Measurements from ENCODE around the gene IMMT. TPM values are rescaled to one million over a fixed set of nuclear protein-coding genes. Genes with fewer than 3 reads are reported as not detected.
"Not testable (repeated sequence)": the region's sequence is repeated elsewhere in the genome, so short reads cannot be mapped to it uniquely, and the experiment has no call there.

Gene IMMT
- total RNA-seq: 100 to 1,000 TPM in 2 of 8 experiments, 10 to 100 TPM in 6; 55.7 to 137 (median 72.7) TPM

- H3K4me3 ChIP-seq: peak within 1 kb of the TSS; percentile 85 to 99 (median 94)
- H3K4me1 ChIP-seq (replicated peaks in 1 of 2): peaks cover 15 to 16% of the 10 kb centered on the region in 2 donors
- ATAC-seq (replicated peaks in 6 of 8): peak; percentile 86 to 94 (median 92)
- in situ Hi-C loops (cut with MboI; ENCODE audit: low pct_unique_long_range_greater_than_20kb in 2 of 9, low sequenced_read_pairs in 9 of 9, unreplicated experiment in 9 of 9): no loop called here
- 0 to 10% (median 0%) methylated on average over 1 to 25 of the region's 74 CpGs for WGBS, 10 experiments
- H3K27ac ChIP-seq: peak within 1 kb of the TSS; percentile 95 to 98
Observed at GRCh38 chr2:86195055-86195807, at the start of gene IMMT. Gene IMMT, minus strand, starts transcription at chr2:86195462. Its CDS starts 80 bp downstream, at chr2:86195382.

GRCh38 chr2:86244781-86245180 is 49.5 kb upstream of the IMMT start:
- WGBS, 10 experiments: 50 to 100% (median 93%) methylated on average over 1 to 2 of the region's 5 CpGs; no CpG with 5 or more reads in 4 of the 10 experiments
- H3K27ac ChIP-seq; ATAC-seq (replicated peaks in 6 of 8); H3K4me1 ChIP-seq (replicated peaks in 1 of 2); H3K4me3 ChIP-seq: not testable (repeated sequence)
- in situ Hi-C loops (cut with MboI; ENCODE audit: low pct_unique_long_range_greater_than_20kb in 2 of 9, low sequenced_read_pairs in 9 of 9, unreplicated experiment in 9 of 9): loop anchor here in 2 of 9 experiments (25.0 kb wide), 1 partner anchor 118 kb away; no protein-coding TSS in a partner anchor

- 60 to 100% (median 83%) methylated on average over 1 to 5 of the region's 5 CpGs; no CpG with 5 or more reads in 1 of the 10 experiments for WGBS, 10 experiments
- no peak for ATAC-seq (replicated peaks in 6 of 8)
- in situ Hi-C loops (cut with MboI; ENCODE audit: low pct_unique_long_range_greater_than_20kb in 2 of 9, low sequenced_read_pairs in 9 of 9, unreplicated experiment in 9 of 9): loop anchor here in 2 of 9 experiments (25.0 kb wide), 1 partner anchor 118 kb away; no protein-coding TSS in a partner anchor
Observed at GRCh38 chr2:86243950-86244733, 48.9 kb upstream of the IMMT start.

GRCh38 chr2:86243272-86243671 is 48.0 kb upstream of the IMMT start:
- in situ Hi-C loops (cut with MboI; ENCODE audit: low pct_unique_long_range_greater_than_20kb in 2 of 9, low sequenced_read_pairs in 9 of 9, unreplicated experiment in 9 of 9): loop anchor here in 2 of 9 experiments (25.0 kb wide), 1 partner anchor 119 kb away; no protein-coding TSS in a partner anchor
- no peaks in the 10 kb centered on the region for H3K4me1 ChIP-seq (replicated peaks in 1 of 2)
- no peak for ATAC-seq (replicated peaks in 6 of 8)

More at GRCh38 chr2:86243950-86244733, 48.9 kb upstream of the IMMT start:
- Histone ChIP-seq H3K4me3 (no peak overlapping the region), H3K4me1 (replicated peaks in 1 of 2) (no peaks in the 10 kb centered on the region), H3K27ac (no peak overlapping the region)

GRCh38 chr2:86241611-86242010 is 46.3 kb upstream of the IMMT start:
- ATAC-seq (replicated peaks in 6 of 8): no peak
- H3K4me1 ChIP-seq (replicated peaks in 1 of 2): no peaks in the 10 kb centered on the region
- H3K4me3 ChIP-seq: no peak overlapping the region
- 76 to 100% (median 82%) methylated on average over 1 to 5 of the region's 6 CpGs; no CpG with 5 or more reads in 4 of the 10 experiments for WGBS, 10 experiments
- in situ Hi-C loops (cut with MboI; ENCODE audit: low pct_unique_long_range_greater_than_20kb in 2 of 9, low sequenced_read_pairs in 9 of 9, unreplicated experiment in 9 of 9): loop anchor here in 2 of 9 experiments (25.0 kb wide), 1 partner anchor 121 kb away; no protein-coding TSS in a partner anchor
- no peak overlapping the region for H3K27ac ChIP-seq

More at GRCh38 chr2:86243272-86243671, 48.0 kb upstream of the IMMT start:
- WGBS, 10 experiments: 35 to 100% (median 100%) methylated on average over 1 to 3 of the region's 6 CpGs; no CpG with 5 or more reads in 1 of the 10 experiments
- no peak overlapping the region for H3K4me3 ChIP-seq
- no peak overlapping the region for H3K27ac ChIP-seq

GRCh38 chr2:86240251-86240650 is 45.0 kb upstream of the IMMT start:
- no peak for ATAC-seq (replicated peaks in 6 of 8)
- WGBS, 10 experiments: 60 to 91% (median 74%) methylated on average over 1 to 6 of the region's 14 CpGs; no CpG with 5 or more reads in 5 of the 10 experiments
- in situ Hi-C loops (cut with MboI; ENCODE audit: low pct_unique_long_range_greater_than_20kb in 2 of 9, low sequenced_read_pairs in 9 of 9, unreplicated experiment in 9 of 9): loop anchor here in 2 of 9 experiments (25.0 kb wide), 1 partner anchor 122 kb away; no protein-coding TSS in a partner anchor
- Histone ChIP-seq H3K27ac (no peak overlapping the region), H3K4me1 (replicated peaks in 1 of 2) (no peaks in the 10 kb centered on the region), H3K4me3 (no peak overlapping the region)

- 49 to 100% (median 85%) methylated on average over 1 to 8 of the region's 8 CpGs; no CpG with 5 or more reads in 4 of the 10 experiments for WGBS, 10 experiments
- Histone ChIP-seq H3K27ac (no peak overlapping the region), H3K4me1 (replicated peaks in 1 of 2) (no peaks in the 10 kb centered on the region), H3K4me3 (no peak overlapping the region)
- in situ Hi-C loops (cut with MboI; ENCODE audit: low pct_unique_long_range_greater_than_20kb in 2 of 9, low sequenced_read_pairs in 9 of 9, unreplicated experiment in 9 of 9): loop anchor here in 2 of 9 experiments (25.0 kb wide), 1 partner anchor 123 kb away; no protein-coding TSS in a partner anchor
- ATAC-seq (replicated peaks in 6 of 8): no peak
Observed at GRCh38 chr2:86239745-86240144, 44.5 kb upstream of the IMMT start.

GRCh38 chr2:86239326-86239725 is 44.1 kb upstream of the IMMT start:
- no peaks in the 10 kb centered on the region for H3K4me1 ChIP-seq (replicated peaks in 1 of 2)
- no peak overlapping the region for H3K27ac ChIP-seq
- WGBS, 10 experiments: 20 to 95% (median 68%) methylated on average over 1 to 4 of the region's 4 CpGs; no CpG with 5 or more reads in 3 of the 10 experiments
- no peak for ATAC-seq (replicated peaks in 6 of 8)
- no peak overlapping the region for H3K4me3 ChIP-seq
- in situ Hi-C loops (cut with MboI; ENCODE audit: low pct_unique_long_range_greater_than_20kb in 2 of 9, low sequenced_read_pairs in 9 of 9, unreplicated experiment in 9 of 9): loop anchor here in 2 of 9 experiments (25.0 kb wide), 1 partner anchor 123 kb away; no protein-coding TSS in a partner anchor

- in situ Hi-C loops (cut with MboI; ENCODE audit: low pct_unique_long_range_greater_than_20kb in 2 of 9, low sequenced_read_pairs in 9 of 9, unreplicated experiment in 9 of 9): loop anchor here in 2 of 9 experiments (25.0 kb wide), 1 partner anchor 124 kb away; no protein-coding TSS in a partner anchor
- Histone ChIP-seq H3K4me1 (replicated peaks in 1 of 2) (peaks cover under 1 to 4% of the 10 kb centered on the region in 2 donors), H3K4me3 (no peak overlapping the region), H3K27ac (no peak overlapping the region)
- ATAC-seq (replicated peaks in 6 of 8): peak in 2 of 8 experiments; percentile 38 to 54
- WGBS, 10 experiments: 58 to 100% (median 95%) methylated on average over 1 to 5 of the region's 5 CpGs; no CpG with 5 or more reads in 3 of the 10 experiments
Observed at GRCh38 chr2:86238354-86238753, 43.1 kb upstream of the IMMT start.

- H3K27ac ChIP-seq: no peak overlapping the region
- no peak for ATAC-seq (replicated peaks in 6 of 8)
- in situ Hi-C loops (cut with MboI; ENCODE audit: low pct_unique_long_range_greater_than_20kb in 2 of 9, low sequenced_read_pairs in 9 of 9, unreplicated experiment in 9 of 9): loop anchor here in 2 of 9 experiments (25.0 kb wide), 1 partner anchor 125 kb away; no protein-coding TSS in a partner anchor
- no peak overlapping the region for H3K4me3 ChIP-seq
- 43 to 100% (median 77%) methylated on average over 1 to 5 of the region's 5 CpGs; no CpG with 5 or more reads in 1 of the 10 experiments for WGBS, 10 experiments
- H3K4me1 ChIP-seq (replicated peaks in 1 of 2): peaks cover 4% of the 10 kb centered on the region in 2 donors
Observed at GRCh38 chr2:86237172-86237571, 41.9 kb upstream of the IMMT start.

GRCh38 chr2:86235196-86235980 is 40.1 kb upstream of the IMMT start:
- Histone ChIP-seq H3K4me3 (no peak overlapping the region), H3K4me1 (replicated peaks in 1 of 2) (peaks cover 4% of the 10 kb centered on the region in 2 donors), H3K27ac (no peak overlapping the region)
- in situ Hi-C loops (cut with MboI; ENCODE audit: low pct_unique_long_range_greater_than_20kb in 2 of 9, low sequenced_read_pairs in 9 of 9, unreplicated experiment in 9 of 9): loop anchor here in 2 of 9 experiments (25.0 kb wide), 1 partner anchor 127 kb away; no protein-coding TSS in a partner anchor
- WGBS, 10 experiments: 19 to 100% (median 32%) methylated on average over 1 to 12 of the region's 12 CpGs
- no peak for ATAC-seq (replicated peaks in 6 of 8)

Data from motor neuron (in vitro differentiated cells).